Pancreas (tissue), 10 donors: Measurements from ENCODE around the gene NOS1. TPM values are rescaled to one million over a fixed set of nuclear protein-coding genes. Genes with fewer than 3 reads are reported as not detected.
"Not testable (repeated sequence)": the region's sequence is repeated elsewhere in the genome, so short reads cannot be mapped to it uniquely, and the experiment has no call there.

Experiments
- ATAC-seq, 4 donors: fragments of 200-7000 bp; cut with Tn5 transposase; one replicate each; pipeline versions ENCODE4 v1.8.0 to v1.9.1; 2020; ENCODE audit warnings: mild to moderate bottlenecking in 4 of 4, moderate library complexity in 4 of 4
- DNase-seq, 6 donors: peaks; one replicate each; pipeline ENCODE4 v3.0.0-alpha.2; 2020
- FAIRE-seq: peaks from 2 replicates; lab custom pipeline; 2012; peaks lifted over from hg19 to GRCh38; lab: Jason Lieb, UNC
- H3K27ac ChIP-seq, 4 donors: fragments of 200-600 bp; sonication (generic); 1 replicate in 3 of 4; 2 replicates in 1 of 4; pipeline versions ENCODE4 v1.5.0 to v1.8.0; 2020
- H3K27me3 ChIP-seq, 4 donors: fragments of 200-600 bp; one replicate each; pipeline ENCODE4 v1.8.0; 2021
- H3K36me3 ChIP-seq, 3 donors: fragments of 200-600 bp; sonication (generic) in 1 of 3; one replicate each; pipeline versions ENCODE4 v1.5.0 to v1.8.0; 2020 to 2021
- H3K4me1 ChIP-seq, 3 donors: fragments of 200-600 bp; one replicate each; pipeline ENCODE4 v1.8.0; 2021
- H3K4me3 ChIP-seq, 4 donors: fragments of 200-600 bp; sonication (generic) in 2 of 4; one replicate each; pipeline versions ENCODE4 v1.5.0 to v1.8.0; 2020 to 2021
- H3K9me3 ChIP-seq, 4 donors: fragments of 200-600 bp; one replicate each; pipeline ENCODE4 v1.8.0; 2021
- CTCF ChIP-seq, 4 donors: fragments of 200-600 bp; sonication (generic) in 3 of 4; IDR thresholded peaks; one replicate each; pipeline versions ENCODE4 v1.5.0 to v1.8.0; 2021; ENCODE audit warnings: antibody characterized with exemption in 4 of 4
- WGBS, 2 donors: extraction: QIAGEN DNeasy Blood & Tissue Kit; methylation state at CpG; one replicate each; pipeline ENCODE4 v1.1.7; 2013; 5-methylcytosine and 5-hydroxymethylcytosine counted together
- intact Hi-C, 3 donors: fragments of 100-400 bp; cut with DNase I; formaldehyde crosslinking; loops; one replicate each; pipeline versions ENCODE4 v1.11.1 to v1.14.2; 2022
- polyA plus RNA-seq, 2 donors: library from polyadenylated mRNA; stranded (reverse); fragments of 200-250 nt; gene quantifications; one replicate each; pipeline ENCODE4 v1.2.3, GENCODE V29; 2013
- total RNA-seq, 6 donors: library from RNA; stranded (reverse); fragmentation: NEBNext Ultra II Directional in 4 of 6; extraction: Animal tissue kit (Norgen Biotek cat#: 25700) in 4 of 6; gene quantifications; one replicate each; pipeline versions ENCODE4 v1.2.1 to v1.2.4, GENCODE V29; 2021 to 2023
- donor health status: healthy with polysubstance abuse.
- donor health status: DM: no; HTN: no; CAD: no; lungs with moderate emphysema.
- donor health status: DM: no; HTN: no; CAD: no.
- donor health status: control.
- donor health status: control.
- donor health status: Bipolar disorder and iron deficiency.
- donor health status: DM: yes; HTN: yes; CAD: no.
- donor health status: DM: no; HTN: no; CAD: no.
- donor health status: DM: no; HTN: no; CAD: no.
- donor health status: DM: yes; HTN: yes; CAD: no.

Gene NOS1
- total and polyA plus RNA-seq, 8 donors = 0.14 to 2.0 (median 0.91) TPM

DNA sequence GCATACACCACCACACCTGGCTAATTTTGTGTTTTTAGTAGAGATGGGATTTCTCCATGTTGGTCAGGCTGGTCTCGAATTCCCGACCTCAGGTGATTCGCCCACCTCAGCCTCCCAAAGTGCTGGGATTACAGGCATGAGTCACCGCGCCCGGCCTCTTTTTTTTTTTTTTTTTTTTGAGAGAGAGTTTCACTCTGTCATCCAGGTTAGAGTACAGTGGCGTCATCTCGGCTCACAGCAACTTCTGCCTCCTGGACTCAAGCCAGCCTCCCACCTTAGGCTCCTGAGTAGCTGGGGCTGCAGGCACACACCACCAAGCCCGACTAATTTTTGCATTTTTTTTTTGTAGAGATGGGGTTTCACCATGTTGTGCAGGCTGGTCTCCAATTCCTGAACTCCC, 166.4 kb downstream of the NOS1 start:
- 92 to 95% methylated on average over 6 to 9 of the region's 9 CpGs for WGBS, 2 donors
- FAIRE-seq, ATAC-seq, H3K9me3 ChIP-seq, H3K4me1 ChIP-seq, H3K4me3 ChIP-seq, intact Hi-C loops, H3K36me3 ChIP-seq, H3K27me3 ChIP-seq, H3K27ac ChIP-seq: not testable (repeated sequence)
- peak in 1 of 6 donors; percentile 20 for DNase-seq

DNA sequence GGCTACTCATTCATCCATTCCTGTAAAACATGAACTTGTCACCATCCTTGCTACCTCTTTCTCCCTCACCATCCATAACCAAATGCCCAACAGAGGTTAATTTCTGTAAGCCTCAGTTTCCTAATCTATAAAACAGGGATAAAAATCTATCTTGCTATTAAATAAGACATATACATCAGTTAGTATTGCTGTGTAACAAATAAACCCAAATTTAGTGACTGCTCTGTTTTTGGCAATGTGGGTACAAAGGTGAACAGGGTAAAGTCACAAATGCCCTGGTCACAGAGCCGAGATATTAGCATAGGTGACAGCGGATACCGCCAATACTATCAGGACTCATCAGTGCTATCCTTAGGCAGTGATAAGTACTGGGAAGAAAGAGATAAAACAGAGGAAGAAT, 167.5 kb downstream of the NOS1 start:
- DNase-seq (no peak), FAIRE-seq (no peak), ATAC-seq (no peak)
- intact Hi-C loops = no loop called here
- no peaks in the 10 kb centered on the region for H3K36me3 ChIP-seq
- H3K27ac ChIP-seq = no peak overlapping the region
- H3K27me3 ChIP-seq = no peaks in the 10 kb centered on the region
- 97 to 100% methylated on average over 3 of the region's 3 CpGs for WGBS, 2 donors
- H3K4me3 ChIP-seq = no peak overlapping the region
- H3K4me1 ChIP-seq = peaks cover 0 to 4% (median 0%) of the 10 kb centered on the region in 3 donors
- H3K9me3 ChIP-seq = no peaks in the 10 kb centered on the region
- no peak for TF ChIP-seq CTCF (IDR thresholded peaks at IDR 0.05)

DNA sequence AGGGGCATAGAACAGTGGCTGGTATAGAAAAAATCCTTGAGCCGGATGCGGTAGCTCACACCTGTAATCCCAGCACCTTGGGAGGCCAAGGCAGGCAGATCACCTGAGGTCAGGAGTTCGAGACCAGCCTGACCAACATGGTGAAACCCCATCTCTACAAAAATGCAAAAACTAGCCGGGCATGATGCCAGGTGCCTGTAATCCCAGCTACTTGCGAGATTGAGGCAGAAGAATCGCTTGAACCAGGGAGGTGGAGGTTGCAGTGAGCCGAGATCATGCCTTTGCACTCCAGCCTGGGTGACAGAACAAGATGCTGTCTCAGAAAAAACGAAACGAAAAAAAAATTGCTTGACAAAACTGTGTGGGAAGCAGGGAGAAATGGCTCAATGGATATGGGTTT, 168.8 kb downstream of the NOS1 start:
- H3K27ac ChIP-seq, H3K4me3 ChIP-seq, H3K27me3 ChIP-seq, DNase-seq, ATAC-seq, H3K36me3 ChIP-seq, H3K9me3 ChIP-seq, FAIRE-seq, H3K4me1 ChIP-seq, intact Hi-C loops: not testable (repeated sequence)
- WGBS, 2 donors = 84 to 92% methylated on average over 9 of the region's 9 CpGs

DNA sequence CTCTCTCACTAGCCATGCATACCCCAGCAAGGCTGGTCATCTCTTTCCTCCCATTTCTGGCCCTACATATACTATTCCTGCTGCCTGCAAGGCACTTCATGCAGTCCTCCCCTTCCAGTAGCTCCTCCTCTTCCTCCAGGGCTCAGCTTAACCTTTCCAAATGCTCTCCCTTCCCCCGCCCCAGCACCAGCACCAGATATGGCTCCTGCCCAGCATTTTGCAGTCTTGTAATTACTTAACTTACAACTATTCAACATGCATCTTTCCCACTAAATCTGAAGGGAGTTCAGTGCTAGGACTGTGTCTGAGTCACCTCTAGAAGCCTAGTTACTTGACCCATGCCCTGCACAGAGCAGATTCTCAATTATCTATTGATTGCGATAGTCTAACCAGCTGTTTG, 169.4 kb downstream of the NOS1 start:
- intact Hi-C loops = no loop called here
- DNase-seq (peak in 1 of 6 donors; percentile 11), ATAC-seq (no peak), FAIRE-seq (no peak)
- H3K9me3 ChIP-seq = no peaks in the 10 kb centered on the region
- 60 to 72% methylated on average over 2 of the region's 2 CpGs for WGBS, 2 donors
- H3K27me3 ChIP-seq = no peaks in the 10 kb centered on the region
- H3K36me3 ChIP-seq = no peaks in the 10 kb centered on the region
- H3K4me3 ChIP-seq = no peak overlapping the region
- no peak for TF ChIP-seq CTCF (IDR thresholded peaks at IDR 0.05)
- H3K4me1 ChIP-seq = peaks cover 0 to 8% (median 0%) of the 10 kb centered on the region in 3 donors
- H3K27ac ChIP-seq = no peak overlapping the region

GRCh38 chr12:117190210-117190781, 171.1 kb downstream of the NOS1 start, which contains the start of gene FBXO21:
TSS of gene FBXO21 (minus strand) at chr12:117190470. CDS start at chr12:117190456, 14 bp downstream.
- no peak for TF ChIP-seq CTCF (IDR thresholded peaks at IDR 0.05)
- intact Hi-C loops = no loop called here

DNA sequence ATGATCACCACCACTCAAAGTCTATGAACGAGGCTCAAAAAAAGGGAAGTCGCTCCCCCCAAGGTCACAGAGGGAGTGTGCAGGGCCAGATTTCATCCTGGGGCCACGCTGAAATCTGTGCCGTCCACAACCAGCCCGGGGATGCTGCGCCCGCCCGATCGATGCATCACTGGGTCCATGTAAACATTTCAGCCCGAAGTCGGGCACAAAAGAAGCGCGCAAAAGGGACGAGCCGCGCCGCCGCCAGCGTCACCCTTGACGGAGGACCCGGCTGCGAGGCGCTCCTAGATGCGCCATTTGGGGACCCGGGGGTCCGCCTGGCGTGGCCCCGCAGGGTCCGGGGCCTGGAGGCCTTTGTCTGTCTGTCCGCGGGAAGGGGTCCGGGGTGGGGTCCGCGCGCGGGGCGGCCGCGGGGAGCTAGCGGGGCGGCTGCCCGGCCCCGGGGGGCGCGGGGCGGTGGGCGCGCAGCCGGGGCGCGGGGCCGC, 171.7 kb downstream of the NOS1 start:
- peak overlapping the region; percentile 74 to 86 (median 84) for H3K4me3 ChIP-seq
- H3K27ac ChIP-seq = peak overlapping the region; percentile 41 to 77 (median 65)
- peak; percentile 1 to 42 (median 7) for ATAC-seq
- 1% methylated on average over 36 to 52 of the region's 52 CpGs for WGBS, 2 donors
- peaks cover 0 to 16% (median 5%) of the 10 kb centered on the region in 3 donors for H3K36me3 ChIP-seq
- peak; percentile 21 to 68 (median 44) for DNase-seq
- H3K9me3 ChIP-seq = no peaks in the 10 kb centered on the region
- no peaks in the 10 kb centered on the region for H3K27me3 ChIP-seq
- intact Hi-C loops = no loop called here
- no peak for FAIRE-seq
- H3K4me1 ChIP-seq = peaks cover 0 to 8% (median 0%) of the 10 kb centered on the region in 3 donors
- TF ChIP-seq CTCF (IDR thresholded peaks at IDR 0.05) = no peak

More at GRCh38 chr12:117190210-117190781, 171.1 kb downstream of the NOS1 start, which contains the start of gene FBXO21:
- WGBS, 2 donors = 2% methylated on average over 37 to 59 of the region's 59 CpGs
- H3K36me3 ChIP-seq = peaks cover 0 to 12% (median 5%) of the 10 kb centered on the region in 3 donors
- peak within 1 kb of the TSS; percentile 74 to 86 (median 84) for H3K4me3 ChIP-seq
- FAIRE-seq (no peak), ATAC-seq (peak; percentile 96 to 99 (median 98)), DNase-seq (peak; percentile 85 to 98 (median 94))
- peaks cover 0 to 8% (median 0%) of the 10 kb centered on the region in 3 donors for H3K4me1 ChIP-seq
- H3K27ac ChIP-seq = peak within 1 kb of the TSS; percentile 41 to 77 (median 65)
- no peaks in the 10 kb centered on the region for H3K27me3 ChIP-seq
- H3K9me3 ChIP-seq = no peaks in the 10 kb centered on the region
